Inferior parietal cortex (tissue), 1 donor: ENCODE data around the gene TRPM8.

ENCODE experiments used
- DNase-seq: peaks from one replicate; pipeline ENCODE4 v3.0.0-alpha.2; 2016; ENCODE audit errors: extremely low spot score

Gene TRPM8

GRCh38 chr2:234046521-234046920 lies 129.3 kb downstream of the TRPM8 start:
- no peak for DNase-seq

- no peak for DNase-seq
Measured at GRCh38 chr2:234047361-234047760, 130.2 kb downstream of the TRPM8 start.

- DNase-seq, result no peak
Measured at GRCh38 chr2:234048049-234048448, 130.9 kb downstream of the TRPM8 start.

- no peak for DNase-seq
Measured at GRCh38 chr2:234050455-234051135, 133.4 kb downstream of the TRPM8 start, which contains the start of gene SPP2. Gene SPP2 (plus strand): TSS chr2:234050702. CDS start chr2:234050787, 85 bp downstream.

GRCh38 chr2:234051374-234052070 lies 134.3 kb downstream of the TRPM8 start:
- DNase-seq, result no peak

GRCh38 chr2:234058881-234059280 lies 141.7 kb downstream of the TRPM8 start:
- no peak for DNase-seq

- DNase-seq, result no peak
Measured at GRCh38 chr2:234060236-234060635, 143.1 kb downstream of the TRPM8 start.

GRCh38 chr2:234061624-234062257 lies 144.6 kb downstream of the TRPM8 start:
- DNase-seq, result no peak

GRCh38 chr2:234066587-234066986 lies 149.4 kb downstream of the TRPM8 start:
- no peak for DNase-seq
